Midbrain (tissue), 1 donor: ENCODE measurements around the gene UBE2H.
A peak's percentile ranks its signal among the peaks of the same experiment; 100 is the strongest.

Experiments used
- DNase-seq: peaks from one replicate; lab custom pipeline; 2025; lab: John Stamatoyannopoulos, UW

Gene UBE2H

DNA sequence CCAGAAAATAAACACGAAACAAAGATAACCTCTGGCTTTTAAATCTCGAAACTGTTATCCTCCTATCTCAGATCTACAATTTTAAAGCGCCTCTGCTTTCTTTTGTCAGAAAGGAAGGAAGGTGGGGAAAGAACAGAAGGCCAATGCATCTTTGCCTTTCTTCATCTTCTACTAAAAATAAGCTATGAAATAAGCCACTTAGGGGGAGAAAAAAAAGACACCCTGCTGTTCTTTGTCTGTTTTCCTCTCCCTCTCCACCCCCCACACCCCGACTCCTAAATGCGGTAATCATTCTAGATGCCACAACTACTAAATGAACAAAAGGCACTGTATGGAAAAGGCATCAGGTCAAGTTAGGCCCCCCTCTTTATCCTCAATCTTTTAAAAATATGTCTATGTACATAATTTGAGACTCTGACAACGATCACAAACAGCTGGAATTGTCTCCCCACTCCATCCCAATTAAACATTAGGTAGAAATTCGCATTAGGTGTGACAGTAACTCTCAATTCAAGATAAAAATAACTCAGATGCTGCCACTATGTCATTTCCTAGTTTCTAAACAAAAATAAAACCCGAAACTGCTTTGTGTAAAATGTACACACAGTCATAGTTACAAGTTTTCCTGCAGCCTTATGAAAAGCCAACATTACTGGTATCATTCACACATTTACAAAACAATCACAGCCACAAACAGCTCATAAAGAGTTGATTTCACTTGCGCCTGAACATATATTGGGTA, 2.4 kb downstream of the UBE2H start:
- peak; percentile 36 for DNase-seq

DNA sequence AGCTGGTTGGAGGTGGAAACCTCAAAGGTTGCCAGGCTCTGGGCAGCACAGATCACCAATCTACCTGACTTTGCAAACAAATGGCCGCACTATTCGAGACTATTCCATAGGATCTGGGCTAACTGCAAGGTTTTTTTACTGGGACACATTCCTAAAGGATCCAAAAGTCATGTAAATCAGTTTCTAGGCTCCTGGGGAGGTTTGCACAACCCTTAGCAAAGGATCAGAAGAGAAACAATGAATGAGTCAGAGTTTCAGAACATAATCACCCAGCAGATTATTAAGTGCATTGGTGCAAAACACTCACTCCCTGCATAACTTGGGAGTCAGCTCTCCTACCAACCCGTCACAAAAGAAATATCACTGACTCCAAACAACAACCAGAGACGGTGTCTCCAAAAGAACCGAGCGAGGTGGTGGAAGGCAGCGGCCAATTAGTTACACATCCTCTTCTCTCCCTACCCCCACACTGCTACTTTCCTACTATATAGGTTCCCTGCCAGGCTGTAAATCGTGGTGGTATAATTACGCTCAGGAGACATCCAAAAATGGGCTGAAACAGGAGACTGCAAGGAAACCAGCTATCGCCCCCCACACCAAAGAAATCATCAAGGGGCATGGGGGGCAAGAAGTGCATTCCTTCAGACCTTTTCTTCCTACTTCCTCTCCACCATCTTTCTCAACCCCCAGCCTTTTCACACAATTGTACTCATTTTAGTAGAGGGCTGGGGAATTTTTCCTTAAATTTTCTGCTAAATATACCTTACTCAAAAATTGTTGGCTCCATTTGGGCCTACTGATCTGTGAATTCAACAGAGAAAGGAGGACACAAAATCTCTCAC, 3.2 kb downstream of the UBE2H start:
- DNase-seq, result peak; percentile 52

DNA sequence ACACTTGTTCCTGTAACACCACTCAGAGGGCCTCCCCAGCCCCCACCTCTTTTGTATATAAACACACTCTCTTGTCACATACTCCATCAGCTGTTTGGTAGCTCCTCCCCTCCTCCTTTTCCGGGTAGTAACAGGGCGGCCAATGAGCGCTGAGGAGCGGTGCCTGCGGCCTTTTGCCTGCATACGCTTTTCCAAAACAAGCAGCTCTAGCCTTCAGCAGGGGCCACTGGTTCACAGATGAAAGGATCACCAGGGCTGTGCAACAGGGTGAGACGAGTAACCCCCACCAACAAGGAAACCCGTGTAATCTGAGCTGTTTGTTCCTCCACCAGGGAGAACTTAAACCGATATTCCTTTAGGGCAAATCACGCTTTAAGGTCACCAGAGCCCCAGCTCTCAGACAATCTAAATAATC, 3.9 kb downstream of the UBE2H start:
- peak; percentile 93 for DNase-seq

DNA sequence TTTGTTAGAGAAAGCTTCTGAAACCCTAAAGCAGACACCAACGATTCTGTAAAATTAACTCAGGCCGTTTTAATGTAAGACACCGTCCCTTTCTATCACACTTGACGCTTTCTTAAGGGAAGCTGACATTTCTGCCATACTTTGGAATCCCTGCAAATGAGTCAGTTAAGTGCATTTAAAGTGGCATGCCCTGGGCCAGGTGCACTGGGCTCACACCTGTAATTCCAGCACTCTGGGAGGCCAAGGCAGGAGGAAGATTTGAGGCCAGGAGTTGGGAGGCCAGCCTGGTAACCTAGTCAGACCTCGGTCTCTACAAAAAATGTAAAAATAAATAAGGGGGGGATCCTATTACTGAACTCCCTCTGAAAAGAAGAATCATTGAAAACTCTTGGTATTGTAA, 4.4 kb downstream of the UBE2H start:
- no peak for DNase-seq

DNA sequence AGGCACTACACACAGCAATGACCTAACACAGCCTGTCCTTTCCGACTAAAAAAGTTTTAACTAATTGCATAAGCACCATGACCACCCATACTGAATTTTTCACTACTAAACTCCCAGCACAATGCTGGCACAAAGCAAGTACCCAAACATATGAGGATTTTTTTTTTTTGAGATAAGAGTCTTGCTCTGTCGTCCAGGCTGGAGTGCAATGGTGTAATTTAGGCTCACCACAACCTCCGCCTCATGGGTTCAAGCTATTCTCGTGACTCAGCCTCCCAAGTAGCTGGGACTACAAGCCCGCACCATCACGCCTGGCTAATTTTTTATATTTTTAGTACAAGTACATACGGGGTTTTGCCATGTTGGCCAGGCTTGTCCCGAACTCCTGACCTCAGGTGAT, 5.1 kb downstream of the UBE2H start:
- DNase-seq, result no peak

DNA sequence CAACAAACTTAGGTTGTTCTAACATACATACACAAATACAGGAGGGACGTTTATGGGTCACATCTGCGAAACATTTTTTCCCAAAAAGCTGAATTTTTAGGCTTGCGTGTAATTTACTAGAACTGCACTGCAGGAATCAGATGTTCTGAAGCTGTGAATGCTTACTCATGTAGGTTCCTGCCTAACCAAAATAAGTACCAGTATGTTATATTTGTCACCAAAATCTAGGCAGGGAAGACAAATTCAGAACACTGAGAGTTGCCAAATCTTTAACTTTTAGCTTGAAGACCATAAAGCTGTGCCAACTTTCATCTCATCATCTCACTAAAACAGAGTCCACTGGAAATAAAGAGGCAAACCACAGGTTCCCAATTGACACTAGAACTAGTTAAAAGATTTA, 5.7 kb downstream of the UBE2H start:
- DNase-seq, result no peak

DNA sequence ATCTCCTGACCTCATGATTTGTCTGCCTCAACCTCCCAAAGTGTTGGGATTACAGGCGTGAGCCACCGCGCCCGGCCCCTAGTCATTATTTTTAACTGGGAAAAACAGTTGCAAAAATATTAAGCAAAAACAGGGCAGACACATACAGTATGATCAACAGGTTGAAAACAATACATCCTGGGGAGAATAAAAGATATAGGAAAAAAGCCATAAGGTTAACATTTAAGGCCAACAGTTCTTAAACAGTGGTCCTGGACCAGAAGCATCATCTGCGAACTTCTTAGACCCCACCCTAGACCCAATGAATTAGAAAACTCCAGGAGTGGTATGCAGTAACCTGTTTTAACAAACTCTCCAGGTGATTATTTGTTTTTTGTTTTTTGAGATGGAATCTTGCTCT, 6.5 kb downstream of the UBE2H start:
- DNase-seq, result no peak

DNA sequence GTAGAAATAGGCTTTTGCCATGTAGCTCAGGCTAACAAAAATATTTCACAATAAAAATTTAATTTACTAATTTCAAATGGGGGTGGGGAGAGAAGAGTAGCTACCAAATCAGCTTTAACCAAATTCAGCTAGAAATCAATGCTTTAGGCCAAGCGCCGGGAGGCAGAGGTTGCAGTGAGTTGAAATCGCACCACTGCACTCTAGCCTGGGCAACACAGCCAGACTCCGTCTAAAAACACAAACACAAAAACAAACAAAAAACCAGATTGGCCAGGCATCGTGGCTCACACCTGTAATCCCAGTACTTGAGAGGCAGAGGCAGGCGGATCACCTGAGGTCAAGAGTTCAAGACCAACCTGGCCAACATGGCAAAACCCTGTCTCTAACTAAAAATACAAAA, 9.4 kb downstream of the UBE2H start:
- no peak for DNase-seq

DNA sequence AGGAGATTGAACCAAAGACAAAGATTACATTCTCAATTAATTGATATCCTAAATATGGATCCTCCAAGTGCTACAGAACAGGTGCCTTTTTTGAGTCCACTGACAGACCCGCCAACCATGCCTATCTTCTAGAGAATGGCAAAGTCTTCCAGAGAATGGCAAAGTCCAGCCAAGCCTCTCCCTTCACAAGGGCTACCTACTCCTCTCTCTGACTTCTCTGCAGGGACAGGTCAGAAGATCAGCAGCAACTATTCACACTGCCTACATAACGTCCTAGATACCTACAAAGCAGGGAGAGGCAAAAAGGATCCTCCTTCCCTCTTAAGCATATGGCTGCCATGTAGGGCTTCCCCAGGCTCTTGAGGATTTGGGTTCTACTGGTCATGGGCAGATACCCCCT, 12.4 kb downstream of the UBE2H start:
- DNase-seq, result no peak

DNA sequence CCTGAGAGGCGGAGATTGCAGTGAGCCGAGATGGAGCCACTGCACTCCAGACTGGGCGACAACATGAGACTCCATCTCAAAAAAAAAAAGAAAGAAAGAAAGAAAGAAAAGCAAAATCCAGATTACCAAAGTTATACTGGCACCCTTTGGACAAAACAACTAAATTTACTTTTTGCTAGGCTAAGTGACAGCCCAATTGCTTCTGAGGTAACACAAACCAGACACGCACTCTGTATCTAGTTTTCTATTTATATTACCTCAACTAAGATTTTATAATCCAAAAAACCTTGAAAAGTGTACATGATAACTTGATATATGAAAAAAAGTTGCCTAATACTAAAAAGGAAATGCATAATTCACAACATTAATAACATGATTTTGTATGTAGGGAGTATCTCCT, 12.9 kb downstream of the UBE2H start:
- no peak for DNase-seq

DNA sequence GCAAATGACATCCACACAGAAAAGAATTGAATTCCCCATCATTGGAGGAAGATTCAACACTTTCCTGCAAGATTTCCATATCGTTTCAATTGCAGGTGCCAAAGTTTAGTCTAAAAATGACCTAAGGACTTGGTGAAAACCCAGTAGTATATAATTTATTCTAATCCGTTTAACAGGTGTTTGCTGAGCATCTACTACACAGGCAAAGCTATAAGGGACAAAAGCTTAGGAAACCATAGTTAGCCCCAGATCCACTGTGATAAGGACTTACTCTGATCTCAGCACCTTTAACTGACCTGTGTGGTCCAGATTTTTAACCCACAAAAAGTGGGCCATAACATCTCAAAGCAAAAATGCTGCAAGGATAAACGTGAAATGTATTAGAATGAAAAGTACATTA, 19.1 kb downstream of the UBE2H start:
- DNase-seq, result no peak

DNA sequence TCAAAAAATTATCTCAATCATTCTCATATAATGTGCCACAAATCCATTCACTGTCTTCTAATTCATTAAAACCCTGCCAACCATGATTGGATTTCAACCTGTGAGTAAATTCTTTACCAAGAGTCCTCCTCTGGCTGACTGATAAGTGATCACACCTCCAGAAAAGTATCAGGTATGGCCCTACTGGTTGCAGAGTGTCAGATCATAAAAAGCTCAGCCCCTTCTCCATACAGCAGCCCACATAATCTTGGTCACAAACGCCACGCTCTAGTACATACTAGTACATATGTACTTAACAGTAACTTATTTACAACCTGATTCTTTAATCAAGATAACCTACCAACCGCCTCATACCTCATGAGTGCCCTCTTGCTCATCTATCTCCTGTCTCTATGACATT, 26.1 kb downstream of the UBE2H start:
- no peak for DNase-seq

DNA sequence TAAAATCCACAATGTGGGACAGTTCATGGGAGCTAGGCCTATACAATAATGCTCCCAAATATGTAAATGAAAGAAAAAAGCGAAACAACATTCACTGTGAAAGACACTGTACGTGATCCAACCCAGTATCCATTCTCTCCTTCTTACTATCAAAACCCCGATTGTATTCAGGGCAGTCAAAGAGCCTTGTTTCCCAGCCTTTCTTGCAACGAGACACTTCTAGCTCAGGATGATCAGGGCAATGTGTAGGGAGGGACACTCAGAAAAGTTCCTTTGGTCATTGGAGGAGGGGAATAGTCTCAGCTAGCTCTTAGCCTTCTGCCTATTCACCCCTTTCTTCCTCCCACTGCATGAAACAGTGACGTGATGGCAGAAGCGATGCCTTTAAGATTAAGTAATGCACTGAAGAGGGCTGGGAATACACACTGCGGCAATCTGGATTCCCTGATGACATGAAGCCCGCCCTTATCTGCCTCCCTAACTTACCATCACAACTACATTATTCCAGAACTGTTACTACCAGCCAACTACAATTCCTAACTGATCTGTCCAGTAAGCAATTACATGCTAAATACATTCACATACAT, 27.3 kb downstream of the UBE2H start:
- DNase-seq, result peak; percentile 22

DNA sequence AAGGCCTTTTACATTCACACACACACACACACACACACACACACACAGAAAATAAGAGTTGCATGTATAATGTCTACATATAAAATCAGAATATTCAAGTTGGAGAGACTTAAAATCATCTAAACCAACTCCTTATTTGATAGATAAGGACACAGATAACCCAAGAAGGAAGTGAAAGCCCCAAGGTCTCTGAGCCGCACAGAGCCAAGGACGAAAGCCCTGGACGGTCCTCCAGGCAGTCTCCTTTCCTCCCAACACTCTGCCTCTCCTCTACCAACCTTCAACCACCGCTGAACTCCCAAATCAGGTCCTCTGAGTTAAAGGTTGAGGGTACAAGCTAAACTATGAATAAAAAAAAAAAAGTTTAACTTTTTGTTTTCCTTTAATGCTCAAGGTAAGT, 28.2 kb downstream of the UBE2H start:
- DNase-seq, result no peak

DNA sequence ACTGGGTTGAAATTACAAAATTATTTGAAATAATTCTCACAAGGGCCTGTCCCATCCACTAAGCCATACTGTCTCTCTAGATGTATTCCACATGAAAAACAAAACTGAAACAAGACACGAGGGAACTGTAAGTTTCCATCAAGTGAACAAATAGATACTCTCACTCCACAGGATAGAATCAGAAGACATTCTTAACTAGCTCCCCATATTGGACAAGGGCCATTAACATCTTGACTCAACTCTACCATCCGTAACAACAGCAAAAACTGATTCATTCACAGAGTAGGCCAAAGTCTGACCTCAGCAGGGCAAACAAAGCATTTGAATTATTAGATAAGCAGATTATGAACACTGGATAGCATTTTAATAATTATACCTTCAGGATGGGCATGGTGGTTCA, 29.1 kb downstream of the UBE2H start:
- DNase-seq, result no peak

DNA sequence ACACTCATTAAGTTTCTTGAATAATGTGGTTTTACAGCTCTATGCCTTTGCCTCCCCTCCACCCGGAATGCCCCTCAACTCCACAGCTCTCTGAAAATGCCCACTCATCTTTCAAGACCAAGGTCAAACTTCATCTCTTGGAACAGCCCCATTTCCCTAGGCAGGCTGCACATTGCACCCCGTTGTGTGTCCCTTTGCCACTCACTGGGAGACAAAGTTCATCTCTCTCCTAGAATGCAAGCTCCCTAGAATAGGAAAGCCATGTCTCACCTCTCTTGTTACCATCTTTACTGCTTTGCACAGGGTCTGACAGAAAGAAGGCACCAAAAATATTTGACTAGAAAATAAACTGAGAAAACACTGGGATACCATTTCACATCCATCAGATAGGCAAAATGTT, 33.3 kb downstream of the UBE2H start:
- no peak for DNase-seq

DNA sequence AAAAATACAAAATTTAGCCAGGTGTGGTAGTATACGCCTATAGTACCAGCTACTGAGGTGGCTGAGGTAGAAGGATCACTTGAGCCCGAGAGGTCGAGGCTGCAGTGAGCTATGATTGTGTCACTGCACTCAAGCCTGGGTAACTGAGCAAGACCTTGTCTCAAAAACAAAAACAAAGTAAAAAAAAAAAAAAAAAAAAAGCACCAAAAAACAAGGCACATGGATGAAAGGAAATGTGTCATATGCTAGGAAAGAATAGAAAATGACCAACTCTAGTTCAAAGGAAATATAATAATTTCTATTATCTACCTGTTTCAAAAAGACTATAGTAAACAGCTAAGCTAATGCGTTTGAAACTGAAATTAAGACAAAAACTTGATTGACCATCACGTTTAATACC, 33.8 kb downstream of the UBE2H start:
- DNase-seq, result no peak

DNA sequence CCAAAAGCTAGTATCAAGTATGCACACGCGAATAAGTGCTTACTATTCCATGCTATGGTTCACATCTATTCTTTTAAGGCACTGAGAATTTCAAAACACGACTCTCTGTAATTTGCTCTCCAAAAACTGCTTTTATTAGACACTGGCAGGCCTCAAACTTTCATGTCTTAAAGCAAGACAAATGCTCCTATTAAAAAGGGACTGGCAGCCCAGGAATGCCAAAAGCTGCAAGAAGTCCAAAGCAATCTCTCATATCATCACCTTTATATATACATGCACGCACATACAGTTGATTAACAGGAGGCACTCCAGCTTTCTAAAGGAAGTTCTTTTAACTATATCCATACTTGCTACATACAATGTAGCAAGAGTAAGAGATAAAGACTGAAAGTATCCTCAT, 34.8 kb downstream of the UBE2H start:
- DNase-seq, result no peak

DNA sequence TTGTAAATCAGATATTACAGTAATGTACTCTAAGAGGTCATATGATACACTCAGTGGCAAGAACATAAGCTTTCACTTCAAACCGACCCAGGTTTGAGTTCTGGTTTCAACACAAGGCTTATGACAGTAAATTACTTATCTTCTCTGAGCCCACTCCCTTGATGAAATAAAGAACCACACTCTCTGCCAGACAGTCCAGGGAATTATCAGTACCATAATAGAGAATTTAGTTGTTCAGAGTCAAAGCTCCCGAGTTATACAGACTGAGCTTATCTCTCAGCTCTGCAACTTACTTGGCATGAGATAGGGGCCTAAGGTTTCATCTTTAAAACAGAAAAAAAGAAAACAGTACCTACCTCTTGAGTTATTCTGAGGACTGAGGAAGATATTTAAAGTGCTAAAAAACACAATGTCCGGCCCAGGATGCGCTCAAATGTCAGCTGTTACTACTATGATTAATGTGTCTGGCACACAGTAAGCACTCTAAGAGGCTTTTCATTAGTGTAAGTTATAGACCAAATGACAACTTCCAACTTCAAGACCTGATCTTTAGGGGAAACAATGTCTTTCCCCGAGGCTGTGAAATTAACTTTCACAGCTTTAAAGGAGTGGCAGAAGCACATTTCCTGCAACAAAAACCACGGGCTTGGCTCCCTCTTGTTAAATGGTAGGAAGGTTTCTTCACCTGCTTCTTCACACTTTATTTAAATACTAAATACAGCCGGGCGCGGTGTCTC, 38.1 kb downstream of the UBE2H start:
- no peak for DNase-seq

DNA sequence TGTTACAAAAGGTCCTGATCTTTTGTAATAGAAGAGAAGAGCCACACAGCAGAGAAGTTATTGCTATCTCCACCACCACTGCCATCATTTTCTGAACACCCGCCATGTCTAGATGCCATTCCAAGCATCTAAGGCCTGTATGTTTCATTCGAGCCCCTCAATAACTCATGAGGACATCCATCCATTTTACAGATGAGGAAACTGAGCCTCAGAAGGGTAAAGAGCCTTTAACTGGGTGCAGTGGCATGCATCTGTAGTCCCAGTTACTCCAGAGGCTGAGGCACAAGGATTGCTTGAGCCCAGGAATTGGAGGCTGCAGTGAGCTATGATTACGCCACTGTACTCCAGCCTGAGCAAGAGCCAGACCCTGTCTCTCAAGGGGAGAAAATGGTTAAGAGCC, 39.3 kb downstream of the UBE2H start:
- no peak for DNase-seq

DNA sequence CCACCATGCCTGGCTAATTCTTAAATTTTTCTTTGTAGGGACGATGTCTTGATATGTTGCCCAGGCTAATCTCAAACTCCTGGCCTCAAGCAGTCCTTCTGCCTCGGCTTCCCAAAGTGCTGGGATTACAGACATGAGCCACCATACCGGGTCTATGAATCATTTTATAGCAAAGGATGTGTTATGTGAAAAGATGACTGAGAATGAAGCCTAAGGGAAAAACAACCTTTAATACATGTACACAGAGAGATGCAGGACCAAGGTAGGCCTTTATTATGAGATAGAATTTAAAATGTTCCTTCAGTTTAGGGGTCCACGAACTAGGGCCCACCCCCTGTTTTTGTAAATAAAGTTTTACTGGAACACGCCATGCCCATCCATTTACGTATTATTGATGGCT, 41.0 kb downstream of the UBE2H start:
- DNase-seq, result no peak

DNA sequence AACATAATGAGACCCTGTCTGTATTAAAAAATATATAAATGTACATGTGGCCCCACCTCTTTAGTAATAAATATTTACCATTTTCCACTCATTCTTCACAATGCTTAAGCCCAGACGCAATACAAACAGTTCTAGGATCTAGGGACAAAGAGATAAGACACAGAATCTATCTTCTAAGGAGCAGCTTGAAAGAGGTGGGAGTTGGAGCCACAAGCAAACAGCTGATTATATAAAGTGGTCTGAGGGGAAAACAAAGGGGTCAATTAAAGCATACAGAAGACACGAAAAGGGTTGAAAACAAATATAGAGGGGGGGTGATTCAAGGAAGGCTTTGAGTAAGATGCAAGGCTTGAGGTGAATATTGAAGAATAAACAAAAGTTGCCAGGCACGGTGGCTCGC, 43.1 kb downstream of the UBE2H start:
- no peak for DNase-seq

DNA sequence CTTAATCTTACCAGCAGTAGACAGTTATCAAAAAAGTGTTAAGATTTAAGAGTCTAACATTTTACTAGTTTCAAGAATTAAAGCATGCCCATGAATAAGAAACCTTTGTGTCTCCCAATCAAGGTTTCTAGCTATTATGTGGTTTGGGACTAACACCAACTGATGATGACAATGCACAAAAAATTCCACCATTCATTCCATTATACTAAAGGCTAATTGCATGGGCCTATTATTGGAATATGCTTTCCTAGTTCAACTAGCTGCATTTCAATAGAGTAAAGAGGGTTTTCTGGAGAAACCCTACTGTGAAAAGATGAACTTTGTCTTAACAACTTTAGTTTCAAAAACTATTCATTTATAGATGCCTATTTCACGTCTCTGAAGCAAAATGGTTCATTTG, 44.6 kb downstream of the UBE2H start:
- DNase-seq, result no peak
